Medulla oblongata (tissue), 1 donor: ENCODE results near the gene ACSL6.
"Not testable (repeated sequence)": the region's sequence is repeated elsewhere in the genome, so short reads cannot be mapped to it uniquely, and the experiment has no call there.

Experiments used
- DNase-seq: peaks from one replicate; pipeline ENCODE4 v3.0.0-alpha.2; 2015; ENCODE audit errors: extremely low spot score

Gene ACSL6

DNA sequence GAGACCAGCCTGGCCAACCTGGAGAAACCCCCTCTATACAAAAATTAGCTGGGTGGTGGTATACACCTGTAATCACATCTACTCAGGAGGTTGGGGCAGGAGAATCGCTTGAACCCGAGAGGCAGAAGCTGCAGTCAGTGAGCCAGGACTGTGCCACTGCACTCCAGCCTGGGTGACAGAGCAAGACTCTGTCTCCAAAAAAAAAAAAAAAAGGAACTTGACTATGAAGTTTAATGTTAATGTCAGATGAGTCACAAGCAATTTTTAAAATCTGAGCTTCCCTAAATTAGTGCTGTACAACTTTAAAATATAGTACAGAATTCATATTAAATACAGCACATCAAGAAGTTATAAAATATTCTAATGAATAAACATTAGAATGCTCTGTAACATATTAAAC, 67.5 kb downstream of the ACSL6 start:
- DNase-seq, result no peak

- DNase-seq, result no peak
Measured at GRCh38 chr5:131942016-131942415, 69.4 kb downstream of the ACSL6 start.

- no peak for DNase-seq
Measured at GRCh38 chr5:131939690-131940345, 71.6 kb downstream of the ACSL6 start.

DNA sequence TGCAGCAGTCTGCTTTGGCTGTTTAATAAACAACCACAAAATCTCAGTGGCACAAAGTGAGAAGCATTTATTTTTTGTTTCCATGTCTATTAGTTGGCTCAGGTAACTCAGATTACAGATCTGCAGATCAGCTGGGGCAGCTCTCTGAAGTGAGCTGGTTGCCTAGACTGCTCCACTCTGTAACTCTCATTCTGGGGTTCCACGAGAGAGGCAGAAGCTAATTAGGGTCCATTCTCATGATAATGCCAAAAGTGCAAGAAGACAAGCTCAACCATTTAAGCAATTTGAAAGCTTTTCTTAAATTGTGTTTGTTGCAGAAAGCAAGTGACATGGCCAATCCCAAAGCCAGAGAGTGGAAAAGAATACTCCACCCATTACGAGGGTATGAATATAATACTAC, 79.2 kb downstream of the ACSL6 start:
- DNase-seq, result no peak

GRCh38 chr5:131928957-131929356, 82.5 kb downstream of the ACSL6 start:
- DNase-seq, result no peak

GRCh38 chr5:131926168-131926567, 85.3 kb downstream of the ACSL6 start:
- no peak for DNase-seq

DNA sequence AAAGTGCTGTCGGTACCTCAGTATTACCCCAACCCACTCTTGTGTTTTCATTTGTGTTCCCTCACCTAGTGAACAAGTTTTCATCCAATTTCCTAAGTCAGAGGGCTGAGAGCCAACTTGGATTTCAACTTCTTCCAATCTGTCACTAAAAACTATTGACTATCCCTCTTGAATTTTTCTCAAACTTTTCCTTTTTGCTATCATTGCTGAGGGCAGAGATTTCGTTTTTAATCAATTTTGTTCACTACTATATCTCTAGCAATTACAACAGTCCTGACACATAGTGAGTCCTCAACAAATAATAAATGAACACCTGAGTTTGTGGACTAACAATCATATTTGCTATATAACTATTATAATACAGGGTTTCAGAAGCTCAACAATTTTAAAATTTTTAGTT, 95.0 kb downstream of the ACSL6 start:
- no peak for DNase-seq

DNA sequence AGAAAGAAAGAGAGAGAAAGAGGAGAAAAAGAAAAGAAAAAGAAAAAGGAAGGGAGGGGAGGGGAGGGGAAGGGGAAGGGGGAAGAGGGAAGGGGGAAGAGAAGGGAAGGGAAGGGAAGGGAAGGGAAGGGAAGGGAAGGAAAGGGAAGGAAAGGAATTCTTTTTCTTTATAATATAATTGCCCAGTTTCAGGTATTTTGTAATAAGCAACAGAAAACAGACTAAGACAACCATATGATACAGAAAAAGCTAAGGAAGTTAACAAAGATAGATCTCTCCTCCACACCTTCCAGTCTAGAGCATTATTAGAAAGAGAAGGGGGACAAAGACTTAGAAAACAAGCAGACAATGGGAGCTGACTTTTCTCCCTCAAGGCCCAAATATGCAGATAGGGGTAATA, 97.0 kb downstream of the ACSL6 start:
- DNase-seq, result no peak

GRCh38 chr5:131913603-131914002, 97.9 kb downstream of the ACSL6 start:
- DNase-seq, result no peak

DNA sequence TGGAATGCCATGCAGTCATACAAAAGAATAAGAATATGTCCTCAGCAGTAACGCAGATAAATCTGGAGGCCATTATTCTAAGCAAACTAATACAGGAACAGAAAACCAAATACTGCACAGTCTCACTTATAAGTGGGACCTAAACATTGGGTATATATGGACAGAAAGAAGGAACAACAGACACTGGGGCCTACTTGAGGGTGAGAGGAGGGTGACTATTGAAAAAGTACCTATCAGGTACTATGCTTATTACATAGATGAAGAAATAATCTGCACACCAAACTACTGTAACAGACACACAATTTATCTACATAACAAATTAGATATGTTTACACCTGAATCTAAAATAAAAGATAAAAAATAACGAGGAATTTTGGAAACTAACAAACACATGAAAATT, 104.8 kb downstream of the ACSL6 start:
- no peak for DNase-seq

GRCh38 chr5:131902266-131902665, 109.2 kb downstream of the ACSL6 start:
- not testable (repeated sequence) for DNase-seq
